Testis (tissue), 3 donors: ENCODE measurements around the gene RHOA. TPM values are rescaled to one million over a fixed set of nuclear protein-coding genes. Genes with fewer than 3 reads are reported as not detected.

Experiments
- DNase-seq: peaks from one replicate; pipeline ENCODE4 v3.0.0-alpha.2; 2019
- H3K27ac ChIP-seq, 2 donors: fragments of 200-600 bp; sonication (generic); one replicate each; pipeline ENCODE4 v1.5.1; 2019
- H3K27me3 ChIP-seq: fragments of 200-600 bp; sonication (generic); one replicate; pipeline ENCODE4 v1.5.1; 2019
- H3K36me3 ChIP-seq: fragments of 200-600 bp; sonication (generic); one replicate; pipeline ENCODE4 v1.5.1; 2017; ENCODE audit warnings: low read depth; ENCODE audit errors: missing control alignments
- H3K4me1 ChIP-seq: fragments of 200-600 bp; sonication (generic); one replicate; pipeline ENCODE4 v1.5.1; 2019
- H3K4me3 ChIP-seq, 2 donors: fragments of 200-600 bp; sonication (generic); one replicate each; pipeline ENCODE4 v1.5.1; 2017 to 2019
- H3K9me3 ChIP-seq: fragments of 200-600 bp; sonication (generic); one replicate; pipeline ENCODE4 v1.5.1; 2017
- POLR2A ChIP-seq: fragments of 450-650 bp; IDR thresholded peaks from one replicate; pipeline ENCODE4 v1.6.1; 2017; ENCODE audit warnings: antibody characterized with exemption, mild to moderate bottlenecking, moderate library complexity
- WGBS, 2 donors: methylation state at CpG; one replicate each; pipeline ENCODE4 v1.1.5; 2018; 5-methylcytosine and 5-hydroxymethylcytosine counted together
- intact Hi-C: fragments of 100-400 bp; cut with DNase I; formaldehyde crosslinking; loops from one replicate; pipeline ENCODE4 v1.15.1; 2023; ENCODE audit warnings: low total_unique reads
- polyA plus RNA-seq: library from polyadenylated mRNA; stranded (reverse); fragments of 350-450 nt; fragmentation: Illumina TruSeq; extraction: RNeasy Lipid Tissue Mini Kit (QIAGEN cat#74804); gene quantifications from one replicate; pipeline ENCODE4 v1.2.3, GENCODE V29; 2014; ENCODE audit warnings: low read depth, low replicate concordance; ENCODE audit not compliant: insufficient read depth
- total RNA-seq, 2 donors: library from RNA; depleted of rRNA; stranded (reverse); fragments of >200 nt; gene quantifications; one replicate each; pipeline ENCODE4 v1.2.3, GENCODE V29; 2016
- TF ChIP-seq, protein P1 (sequence below), 3 experiments: fragments of 450-650 bp in 2 of 3; fragments of 200-600 bp in 1 of 3; sonication (generic) in 1 of 3; IDR thresholded peaks; one replicate each; pipeline ENCODE4 v1.5.1; 2016 to 2019; ENCODE audit warnings: antibody characterized with exemption in 3 of 3, mild to moderate bottlenecking in 2 of 3, moderate library complexity in 1 of 3

RHOA gene
- total and polyA plus RNA-seq, 3 donors from 2014 or later, result 207 to 331 (median 252) TPM

DNA sequence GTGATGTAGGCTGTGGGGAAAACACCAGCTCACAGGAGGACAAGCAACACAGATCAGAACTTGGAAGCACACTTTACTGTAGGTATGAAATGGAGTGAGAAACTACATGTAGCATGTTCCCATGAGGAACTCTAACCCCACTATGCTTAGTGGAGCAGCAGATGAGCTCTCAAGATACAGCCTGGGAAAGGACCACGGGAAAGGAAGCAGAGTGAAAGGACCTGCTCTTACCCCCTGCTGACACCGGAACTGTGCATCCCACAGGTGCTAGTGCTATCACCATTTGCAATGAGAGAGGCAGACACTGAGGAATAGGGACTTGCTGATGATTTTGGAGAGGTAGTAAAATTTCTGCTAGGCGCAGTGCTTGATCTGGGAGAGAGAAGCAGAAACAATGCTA lies 100.5 kb downstream of the RHOA start:
- no peaks in the 10 kb centered on the region for H3K27me3 ChIP-seq
- no peak overlapping the region for H3K27ac ChIP-seq
- H3K36me3 ChIP-seq, result no peaks in the 10 kb centered on the region
- no peak for DNase-seq
- intact Hi-C loops, result no loop called here
- no peaks in the 10 kb centered on the region for H3K4me1 ChIP-seq
- 93% methylated on average over 3 of the region's 3 CpGs for WGBS, 2 donors
- no peak overlapping the region for H3K4me3 ChIP-seq
- no peaks in the 10 kb centered on the region for H3K9me3 ChIP-seq
- TF ChIP-seq, protein P1, sequence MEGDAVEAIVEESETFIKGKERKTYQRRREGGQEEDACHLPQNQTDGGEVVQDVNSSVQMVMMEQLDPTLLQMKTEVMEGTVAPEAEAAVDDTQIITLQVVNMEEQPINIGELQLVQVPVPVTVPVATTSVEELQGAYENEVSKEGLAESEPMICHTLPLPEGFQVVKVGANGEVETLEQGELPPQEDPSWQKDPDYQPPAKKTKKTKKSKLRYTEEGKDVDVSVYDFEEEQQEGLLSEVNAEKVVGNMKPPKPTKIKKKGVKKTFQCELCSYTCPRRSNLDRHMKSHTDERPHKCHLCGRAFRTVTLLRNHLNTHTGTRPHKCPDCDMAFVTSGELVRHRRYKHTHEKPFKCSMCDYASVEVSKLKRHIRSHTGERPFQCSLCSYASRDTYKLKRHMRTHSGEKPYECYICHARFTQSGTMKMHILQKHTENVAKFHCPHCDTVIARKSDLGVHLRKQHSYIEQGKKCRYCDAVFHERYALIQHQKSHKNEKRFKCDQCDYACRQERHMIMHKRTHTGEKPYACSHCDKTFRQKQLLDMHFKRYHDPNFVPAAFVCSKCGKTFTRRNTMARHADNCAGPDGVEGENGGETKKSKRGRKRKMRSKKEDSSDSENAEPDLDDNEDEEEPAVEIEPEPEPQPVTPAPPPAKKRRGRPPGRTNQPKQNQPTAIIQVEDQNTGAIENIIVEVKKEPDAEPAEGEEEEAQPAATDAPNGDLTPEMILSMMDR (IDR thresholded peaks at IDR 0.05), result no peak
- no peak for TF ChIP-seq POLR2A

DNA sequence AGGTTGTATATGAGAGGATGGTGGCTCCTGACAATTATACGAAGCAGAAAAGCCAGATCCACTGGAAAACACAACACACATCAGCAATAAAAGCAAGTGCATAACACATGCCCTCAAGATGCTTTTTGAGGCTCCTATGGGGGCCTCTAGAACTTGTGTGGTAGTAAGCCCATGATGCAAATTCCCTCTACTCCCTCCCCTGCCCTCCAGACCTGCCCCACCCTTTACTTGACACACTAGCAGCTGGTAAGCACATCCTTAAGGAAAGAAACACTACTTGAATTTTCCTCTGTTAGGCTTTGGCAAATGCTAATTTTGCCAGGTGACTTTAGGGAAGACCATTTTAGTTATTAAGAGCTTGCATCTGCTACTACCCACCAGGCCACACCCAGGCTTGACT lies 101.1 kb downstream of the RHOA start:
- no peak for DNase-seq
- Histone ChIP-seq H3K27me3 (no peaks in the 10 kb centered on the region), H3K36me3 (no peaks in the 10 kb centered on the region), H3K4me3 (no peak overlapping the region), H3K4me1 (no peaks in the 10 kb centered on the region), H3K9me3 (no peaks in the 10 kb centered on the region), H3K27ac (no peak overlapping the region)
- intact Hi-C loops, result no loop called here
- TF ChIP-seq POLR2A, result no peak
- TF ChIP-seq, protein P1 (IDR thresholded peaks at IDR 0.05), result no peak
- 93 to 100% methylated on average over 1 of the region's 1 CpG for WGBS, 2 donors

Other genes starting within 250 kb of the RHOA start
- gene CCDC71, start 245.6 kb downstream of the RHOA start, total RNA-seq, result 10 to 100 TPM; 34.3 to 55.0 TPM
- gene CCDC71, start 245.6 kb downstream of the RHOA start, polyA plus RNA-seq, result 27.6 TPM
- 10 to 100 TPM; 56.6 to 78.2 TPM for gene KLHDC8B, start 240.4 kb downstream of the RHOA start, total RNA-seq
- gene KLHDC8B, start 240.4 kb downstream of the RHOA start, polyA plus RNA-seq, result 55.8 TPM
- gene C3orf62, start 134.7 kb downstream of the RHOA start, total RNA-seq, result 10 to 100 TPM; 14.1 to 25.9 TPM
- gene C3orf62, start 134.7 kb downstream of the RHOA start, polyA plus RNA-seq, result 48.6 TPM
- 10 to 100 TPM; 48.0 to 72.0 TPM for gene USP4, start 71.9 kb downstream of the RHOA start, total RNA-seq
- gene USP4, start 71.9 kb downstream of the RHOA start, polyA plus RNA-seq, result 95.1 TPM
- 100 to 1,000 TPM; 123 to 207 TPM for gene GPX1, start 53.6 kb downstream of the RHOA start, total RNA-seq
- 129 TPM for gene GPX1, start 53.6 kb downstream of the RHOA start, polyA plus RNA-seq
- 10 to 100 TPM; 31.6 to 36.1 TPM for gene TCTA, start 447 bp upstream of the RHOA start, total RNA-seq
- 33.6 TPM for gene TCTA, start 447 bp upstream of the RHOA start, polyA plus RNA-seq
- 10 to 100 TPM in 1 of 2 donors, 1 to 10 TPM in 1; 3.8 to 10.4 TPM for gene AMT, start 10.5 kb upstream of the RHOA start, total RNA-seq
- gene AMT, start 10.5 kb upstream of the RHOA start, polyA plus RNA-seq, result 9.1 TPM
- 10 to 100 TPM; 15.1 to 19.4 TPM for gene NICN1, start 17.3 kb upstream of the RHOA start, total RNA-seq
- gene NICN1, start 17.3 kb upstream of the RHOA start, polyA plus RNA-seq, result 40.9 TPM
- 100 to 1,000 TPM; 169 to 216 TPM for gene DAG1, start 58.3 kb upstream of the RHOA start, total RNA-seq
- 85.8 TPM for gene DAG1, start 58.3 kb upstream of the RHOA start, polyA plus RNA-seq
- 10 to 100 TPM; 18.9 to 25.3 TPM for gene BSN, start 142.5 kb upstream of the RHOA start, total RNA-seq
- gene BSN, start 142.5 kb upstream of the RHOA start, polyA plus RNA-seq, result 9.9 TPM